ENCODE data around the gene PPP2R2C.

GRCh38 chr4:6371271-6371670 is 101.1 kb downstream of the PPP2R2C start:
- TF ChIP-seq CTCF (IDR thresholded peaks at IDR 0.05) (no peak), POLR2A (IDR thresholded peaks at IDR 0.05) (no peak)

All from heart left ventricle (tissue), 13 donors.